ENCODE measurements around the gene SRRM3.
"Not testable (repeated sequence)": the region's sequence is repeated elsewhere in the genome, so short reads cannot be mapped to it uniquely, and the experiment has no call there.

SRRM3 gene

GRCh38 chr7:76204147-76204546 is 2.5 kb downstream of the SRRM3 start:
- DNase-seq (ENCODE audit: low read depth), result peak; percentile 42
- TF ChIP-seq MAX (IDR thresholded peaks at IDR 0.05; ENCODE audit: low read depth, low read length), result no peak
- TF ChIP-seq CTCF (IDR thresholded peaks at IDR 0.05; ENCODE audit: low read depth, low read length), result no peak
- TF ChIP-seq POLR2A (IDR thresholded peaks at IDR 0.05; ENCODE audit: extremely low read depth, insufficient read length), result no peak
- no peak for TF ChIP-seq MYC (IDR thresholded peaks at IDR 0.05; ENCODE audit: low read depth, low read length)
- H3K4me3 ChIP-seq (ENCODE audit: low read depth, low read length), result no peak overlapping the region

GRCh38 chr7:76206633-76207032 is 4.9 kb downstream of the SRRM3 start:
- no peak overlapping the region for H3K4me3 ChIP-seq (ENCODE audit: low read depth, low read length)
- TF ChIP-seq MAX (IDR thresholded peaks at IDR 0.05; ENCODE audit: low read depth, low read length), result no peak
- TF ChIP-seq CTCF (IDR thresholded peaks at IDR 0.05; ENCODE audit: low read depth, low read length), result no peak
- no peak for DNase-seq (ENCODE audit: low read depth)

GRCh38 chr7:76209310-76209709 is 7.6 kb downstream of the SRRM3 start:
- no peak overlapping the region for H3K4me3 ChIP-seq (ENCODE audit: low read depth, low read length)

GRCh38 chr7:76211216-76211615 is 9.5 kb downstream of the SRRM3 start:
- no peak overlapping the region for H3K4me3 ChIP-seq (ENCODE audit: low read depth, low read length)
- TF ChIP-seq MYC (IDR thresholded peaks at IDR 0.05; ENCODE audit: low read depth, low read length) (no peak), POLR2A (IDR thresholded peaks at IDR 0.05; ENCODE audit: extremely low read depth, insufficient read length) (no peak), CTCF (IDR thresholded peaks at IDR 0.05; ENCODE audit: low read depth, low read length) (no peak), MAX (IDR thresholded peaks at IDR 0.05; ENCODE audit: low read depth, low read length) (no peak)
- no peak for DNase-seq (ENCODE audit: low read depth)

More at GRCh38 chr7:76209310-76209709, 7.6 kb downstream of the SRRM3 start:
- no peak for DNase-seq (ENCODE audit: low read depth)
- no peak for TF ChIP-seq POLR2A (IDR thresholded peaks at IDR 0.05; ENCODE audit: extremely low read depth, insufficient read length)
- no peak for TF ChIP-seq MYC (IDR thresholded peaks at IDR 0.05; ENCODE audit: low read depth, low read length)
- TF ChIP-seq MAX (IDR thresholded peaks at IDR 0.05; ENCODE audit: low read depth, low read length), result no peak
- TF ChIP-seq CTCF (IDR thresholded peaks at IDR 0.05; ENCODE audit: low read depth, low read length), result no peak

- H3K4me3 ChIP-seq (ENCODE audit: low read depth, low read length), result not testable (repeated sequence)
Measured at GRCh38 chr7:76215349-76215748, 13.7 kb downstream of the SRRM3 start.

GRCh38 chr7:76216381-76217082 is 14.8 kb downstream of the SRRM3 start:
- H3K4me3 ChIP-seq (ENCODE audit: low read depth, low read length), result no peak overlapping the region
- TF ChIP-seq MAX (IDR thresholded peaks at IDR 0.05; ENCODE audit: low read depth, low read length), result no peak
- TF ChIP-seq CTCF (IDR thresholded peaks at IDR 0.05; ENCODE audit: low read depth, low read length), result no peak
- no peak for TF ChIP-seq POLR2A (IDR thresholded peaks at IDR 0.05; ENCODE audit: extremely low read depth, insufficient read length)
- TF ChIP-seq MYC (IDR thresholded peaks at IDR 0.05; ENCODE audit: low read depth, low read length), result no peak
- DNase-seq (ENCODE audit: low read depth), result no peak

More at GRCh38 chr7:76215349-76215748, 13.7 kb downstream of the SRRM3 start:
- not testable (repeated sequence) for DNase-seq (ENCODE audit: low read depth)

Measured in NB4 (cell line).